Spleen (tissue), 11 donors: ENCODE results near the gene GLRX. TPM values are rescaled to one million over a fixed set of nuclear protein-coding genes. Genes with fewer than 3 reads are reported as not detected.

Experiments used
- DNase-seq: peaks from one replicate; pipeline ENCODE4 v3.0.0-alpha.2; 2020
- H3K27ac ChIP-seq, 8 donors: fragments of 200-600 bp; sonication (generic) in 7 of 8; 1 replicate in 4 of 8; 2 replicates in 4 of 8; pipeline versions ENCODE4 v1.5.0 to v1.8.0; 2016 to 2021; ENCODE audit warnings: inconsistent platforms in 4 of 8, mild to moderate bottlenecking in 4 of 8, moderate library complexity in 1 of 8
- H3K27me3 ChIP-seq, 7 donors: fragments of 200-600 bp; sonication (generic) in 6 of 7; replicated peaks in 1 of 7; 1 replicate in 4 of 7; 2 replicates in 3 of 7; pipeline versions ENCODE4 v1.5.0 to v1.8.0; 2016 to 2021; ENCODE audit warnings: inconsistent platforms in 3 of 7, mild to moderate bottlenecking in 1 of 7
- H3K36me3 ChIP-seq, 6 donors: fragments of 200-600 bp; sonication (generic) in 5 of 6; 1 replicate in 4 of 6; 2 replicates in 2 of 6; pipeline versions ENCODE4 v1.5.0 to v1.8.0; 2016 to 2021; ENCODE audit warnings: inconsistent platforms in 2 of 6
- H3K4me1 ChIP-seq, 6 donors: fragments of 200-600 bp; sonication (generic) in 5 of 6; 1 replicate in 3 of 6; 2 replicates in 3 of 6; pipeline versions ENCODE4 v1.5.0 to v1.8.0; 2016 to 2021; ENCODE audit warnings: inconsistent platforms in 3 of 6
- H3K4me3 ChIP-seq, 8 donors: fragments of 200-600 bp; sonication (generic) in 7 of 8; 1 replicate in 4 of 8; 2 replicates in 4 of 8; pipeline versions ENCODE4 v1.5.0 to v1.8.0; 2016 to 2021; ENCODE audit warnings: inconsistent platforms in 4 of 8, mild to moderate bottlenecking in 4 of 8, moderate library complexity in 2 of 8
- H3K9me3 ChIP-seq, 8 donors: fragments of 200-600 bp; sonication (generic) in 7 of 8; 1 replicate in 4 of 8; 2 replicates in 4 of 8; pipeline versions ENCODE4 v1.5.0 to v1.8.0; 2016 to 2021; ENCODE audit warnings: inconsistent platforms in 4 of 8
- POLR2A ChIP-seq, 3 donors: fragments of 450-650 bp; IDR thresholded peaks; one replicate each; pipeline ENCODE4 v1.5.1; 2017; ENCODE audit warnings: antibody characterized with exemption in 3 of 3, mild to moderate bottlenecking in 1 of 3
- POLR2AphosphoS5 ChIP-seq, 3 donors: sonication (generic); formaldehyde crosslinking; IDR thresholded peaks; one replicate each; pipeline ENCODE4 v1.5.1; 2017; ENCODE audit warnings: antibody characterized with exemption in 3 of 3
- WGBS, 5 donors: extraction: QIAGEN DNeasy Blood & Tissue Kit in 3 of 5; methylation state at CpG; one replicate each; pipeline versions ENCODE4 v1.1.5 to v1.1.7; 2013 to 2018; 5-methylcytosine and 5-hydroxymethylcytosine counted together
- intact Hi-C: fragments of 100-400 bp; cut with DNase I; formaldehyde crosslinking; loops from one replicate; pipeline ENCODE4 v1.15.0; 2023; ENCODE audit warnings: low total_unique reads
- polyA plus RNA-seq, 3 donors: library from polyadenylated mRNA; stranded (reverse); fragments of 200-250 nt; gene quantifications; one replicate each; pipeline ENCODE4 v1.2.1, GENCODE V29; 2013
- total RNA-seq, 7 donors: library from RNA; depleted of rRNA in 3 of 7; stranded (reverse); fragments of >200 nt in 3 of 7; fragmentation: NEBNext Ultra II Directional in 4 of 7; extraction: Animal tissue kit (Norgen Biotek cat#: 25700) in 4 of 7; gene quantifications; one replicate each; pipeline versions ENCODE4 v1.1.0 to v1.2.1, GENCODE V29; 2016 to 2021
- TF ChIP-seq, protein P1 (sequence below), 11 experiments: fragments of 200-600 bp in 7 of 11; fragments of 450-650 bp in 4 of 11; sonication (generic) in 4 of 11; IDR thresholded peaks in 8 of 11; conservative IDR thresholded peaks in 3 of 11; 1 replicate in 7 of 11; 2 replicates in 4 of 11; pipeline versions ENCODE4 v1.4.0 to v1.8.0; 2016 to 2021; ENCODE audit warnings: antibody characterized with exemption in 11 of 11, inconsistent platforms in 4 of 11, mild to moderate bottlenecking in 1 of 11
- donor health status: healthy with polysubstance abuse.
- donor health status: DM: no; HTN: no; CAD: no; lungs with moderate emphysema.
- donor health status: DM: no; HTN: no; CAD: no.
- donor health status: Bipolar disorder and iron deficiency.
- donor health status: healthy.
- donor health status: DM: no; HTN: no; CAD: no.
- donor health status: DM: yes; HTN: yes; CAD: no.

The GLRX gene
- total and polyA plus RNA-seq, 10 donors, result 59.3 to 149 (median 88.2) TPM

DNA sequence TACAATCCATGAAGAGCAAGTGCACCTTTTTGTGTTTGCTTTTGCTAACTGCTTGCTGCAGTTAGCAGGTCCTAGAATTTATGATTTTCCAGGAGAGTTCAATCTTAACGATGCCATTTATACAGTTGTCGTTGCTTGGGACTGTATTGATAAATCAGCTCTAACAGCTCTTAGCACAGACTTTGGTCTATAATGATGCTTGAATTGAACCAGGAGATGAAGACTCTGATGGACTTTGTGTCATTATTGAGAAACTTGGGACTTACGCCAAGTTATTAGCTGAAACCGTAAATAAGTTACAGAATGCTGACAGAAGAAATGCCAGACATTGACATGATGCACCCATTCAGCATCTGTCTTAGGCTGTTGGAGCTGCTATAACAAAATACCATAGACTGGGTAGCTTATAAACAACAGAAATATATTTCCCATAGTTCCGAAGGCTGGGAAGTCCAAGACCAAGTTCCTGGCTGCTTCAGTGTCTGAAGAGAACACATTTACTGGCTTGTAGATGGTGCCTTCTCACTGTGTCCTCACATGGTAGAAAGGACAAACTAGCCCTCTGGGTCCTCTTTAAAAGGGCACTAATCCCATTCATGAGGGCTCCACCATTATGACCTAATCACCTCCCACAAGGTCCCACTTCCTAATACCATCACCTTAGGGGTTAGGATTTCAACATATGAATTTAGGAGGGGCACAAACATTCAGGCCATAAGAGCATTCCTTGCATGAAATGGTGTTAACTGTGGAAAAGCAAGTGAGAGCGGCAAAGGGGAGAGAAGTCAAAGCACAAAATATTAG lies 17.6 kb downstream of the GLRX start:
- Histone ChIP-seq H3K4me3 (no peak overlapping the region), H3K27ac (no peak overlapping the region), H3K9me3 (peaks cover 0 to 10% (median 3%) of the 10 kb centered on the region in 8 donors), H3K4me1 (peaks cover 19 to 27% (median 24%) of the 10 kb centered on the region in 6 donors), H3K27me3 (no peaks in the 10 kb centered on the region), H3K36me3 (peaks cover 0 to 39% (median 0%) of the 10 kb centered on the region in 6 donors)
- 88 to 97% (median 94%) methylated on average over 6 of the region's 6 CpGs for WGBS, 5 donors
- intact Hi-C loops, result no loop called here
- no peak for TF ChIP-seq POLR2AphosphoS5 (IDR thresholded peaks at IDR 0.05)
- TF ChIP-seq POLR2A (IDR thresholded peaks at IDR 0.05), result no peak
- TF ChIP-seq, protein P1, sequence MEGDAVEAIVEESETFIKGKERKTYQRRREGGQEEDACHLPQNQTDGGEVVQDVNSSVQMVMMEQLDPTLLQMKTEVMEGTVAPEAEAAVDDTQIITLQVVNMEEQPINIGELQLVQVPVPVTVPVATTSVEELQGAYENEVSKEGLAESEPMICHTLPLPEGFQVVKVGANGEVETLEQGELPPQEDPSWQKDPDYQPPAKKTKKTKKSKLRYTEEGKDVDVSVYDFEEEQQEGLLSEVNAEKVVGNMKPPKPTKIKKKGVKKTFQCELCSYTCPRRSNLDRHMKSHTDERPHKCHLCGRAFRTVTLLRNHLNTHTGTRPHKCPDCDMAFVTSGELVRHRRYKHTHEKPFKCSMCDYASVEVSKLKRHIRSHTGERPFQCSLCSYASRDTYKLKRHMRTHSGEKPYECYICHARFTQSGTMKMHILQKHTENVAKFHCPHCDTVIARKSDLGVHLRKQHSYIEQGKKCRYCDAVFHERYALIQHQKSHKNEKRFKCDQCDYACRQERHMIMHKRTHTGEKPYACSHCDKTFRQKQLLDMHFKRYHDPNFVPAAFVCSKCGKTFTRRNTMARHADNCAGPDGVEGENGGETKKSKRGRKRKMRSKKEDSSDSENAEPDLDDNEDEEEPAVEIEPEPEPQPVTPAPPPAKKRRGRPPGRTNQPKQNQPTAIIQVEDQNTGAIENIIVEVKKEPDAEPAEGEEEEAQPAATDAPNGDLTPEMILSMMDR (IDR thresholded peaks at IDR 0.05 in 8 of 11, conservative IDR thresholded peaks at IDR 0.05 in 3 of 11), result no peak
- DNase-seq, result no peak

DNA sequence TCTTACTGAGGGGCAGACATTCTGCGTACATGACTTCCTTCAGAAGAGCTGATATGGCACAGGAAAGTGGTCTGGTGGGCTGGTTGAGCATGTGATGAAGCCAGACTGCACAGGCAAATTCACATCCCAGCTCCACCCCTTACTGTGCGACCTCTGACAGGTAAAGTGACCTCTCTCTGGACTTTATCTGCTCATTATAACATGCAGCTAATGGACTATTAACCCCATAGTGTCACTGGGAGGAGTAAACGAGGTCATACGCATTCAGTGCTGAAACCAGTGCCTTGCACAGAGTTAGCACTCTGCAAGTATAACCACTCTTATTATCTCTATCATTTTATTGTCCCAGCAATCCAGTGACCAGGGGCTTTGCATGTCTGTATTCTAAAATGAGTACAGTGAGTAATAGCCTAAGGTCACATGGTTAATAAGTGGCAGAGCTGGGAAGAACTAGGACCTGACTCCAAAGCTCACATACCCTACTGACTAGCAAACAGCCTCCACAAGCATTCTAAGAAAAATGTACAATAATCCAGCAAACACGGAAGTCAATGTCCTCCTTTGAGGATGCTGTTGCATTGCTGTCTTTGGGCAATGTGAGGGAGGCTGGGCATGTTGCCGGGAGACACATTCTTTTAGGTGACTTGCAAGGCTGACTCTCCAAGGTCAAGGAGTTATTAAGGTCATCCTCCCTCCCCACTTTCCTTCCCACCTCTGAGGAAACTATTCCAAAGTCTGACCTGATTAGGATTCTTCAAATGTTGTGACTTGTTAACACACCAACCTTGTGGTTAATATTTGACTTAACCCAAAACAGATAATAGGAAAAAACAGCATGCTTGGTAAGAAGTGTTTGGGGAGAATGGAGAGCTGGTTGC lies 19.0 kb downstream of the GLRX start:
- intact Hi-C loops, result no loop called here
- H3K27ac ChIP-seq, result no peak overlapping the region

DNA sequence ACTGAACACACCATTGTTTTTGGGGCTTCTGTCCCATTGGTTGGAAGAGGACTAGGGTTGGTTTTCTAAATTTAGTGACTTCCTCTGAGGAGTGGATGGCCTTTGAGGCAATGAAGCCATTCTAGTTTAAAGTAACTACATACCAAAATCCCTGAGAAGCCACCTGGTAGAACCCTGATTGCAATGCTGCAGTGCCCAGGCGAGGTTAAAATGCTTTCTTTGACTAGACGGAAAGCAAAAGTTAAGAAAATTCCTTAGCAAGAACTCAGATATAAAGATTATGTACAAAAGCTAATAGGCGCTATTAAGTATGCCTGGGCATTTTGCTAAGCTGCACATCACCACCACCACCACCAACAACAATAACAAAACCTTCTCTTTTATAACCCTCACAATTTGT lies 20.6 kb downstream of the GLRX start:
- 93 to 98% (median 96%) methylated on average over 3 of the region's 3 CpGs for WGBS, 5 donors
- TF ChIP-seq, protein P1 (IDR thresholded peaks at IDR 0.05 in 8 of 11, conservative IDR thresholded peaks at IDR 0.05 in 3 of 11), result no peak
- TF ChIP-seq POLR2AphosphoS5 (IDR thresholded peaks at IDR 0.05), result no peak
- TF ChIP-seq POLR2A (IDR thresholded peaks at IDR 0.05), result no peak
- H3K27ac ChIP-seq, result no peak overlapping the region
- H3K4me1 ChIP-seq, result peaks cover 0 to 6% (median 0%) of the 10 kb centered on the region in 6 donors
- intact Hi-C loops, result no loop called here
- no peak overlapping the region for H3K4me3 ChIP-seq
- peaks cover 0 to 29% (median 0%) of the 10 kb centered on the region in 6 donors for H3K36me3 ChIP-seq
- no peaks in the 10 kb centered on the region for H3K27me3 ChIP-seq
- peaks cover 0 to 10% (median 3%) of the 10 kb centered on the region in 8 donors for H3K9me3 ChIP-seq
- no peak for DNase-seq

More for the DNA sequence above, 19.0 kb downstream of the GLRX start:
- peaks cover 7 to 13% (median 9%) of the 10 kb centered on the region in 6 donors for H3K4me1 ChIP-seq
- H3K36me3 ChIP-seq, result peaks cover 0 to 39% (median 0%) of the 10 kb centered on the region in 6 donors
- no peak overlapping the region for H3K4me3 ChIP-seq
- H3K9me3 ChIP-seq, result peaks cover 0 to 10% (median 3%) of the 10 kb centered on the region in 8 donors
- TF ChIP-seq, protein P1 (IDR thresholded peaks at IDR 0.05 in 8 of 11, conservative IDR thresholded peaks at IDR 0.05 in 3 of 11), result no peak
- TF ChIP-seq POLR2A (IDR thresholded peaks at IDR 0.05), result no peak
- TF ChIP-seq POLR2AphosphoS5 (IDR thresholded peaks at IDR 0.05), result no peak
- H3K27me3 ChIP-seq, result no peaks in the 10 kb centered on the region
- no peak for DNase-seq
- WGBS, 5 donors, result 78 to 95% (median 87%) methylated on average over 6 of the region's 6 CpGs
